NCI-H187 treated with DMSO at 0.1 percent for 48 hours (cell line): ENCODE data around the gene SLC2A6.
"Not testable (repeated sequence)": the region's sequence is repeated elsewhere in the genome, so short reads cannot be mapped to it uniquely, and the experiment has no call there.

ENCODE experiments used
- DNase-seq: peaks from one replicate; lab custom pipeline; 2025; lab: John Stamatoyannopoulos, UW

The SLC2A6 gene

GRCh38 chr9:133461975-133462374, 16.9 kb downstream of the SLC2A6 start:
- DNase-seq: no peak

GRCh38 chr9:133460405-133461175, 18.3 kb downstream of the SLC2A6 start:
- no peak for DNase-seq

- DNase-seq: peak; percentile 43
Measured at GRCh38 chr9:133459476-133460404, 19.2 kb downstream of the SLC2A6 start, which contains the start of gene CACFD1. TSS of gene CACFD1 (plus strand) at chr9:133459978. CDS start at chr9:133460067, 89 bp downstream.

GRCh38 chr9:133458643-133459312, 20.1 kb downstream of the SLC2A6 start:
- DNase-seq: no peak

GRCh38 chr9:133457748-133458147, 21.2 kb downstream of the SLC2A6 start:
- no peak for DNase-seq

- DNase-seq: no peak
Measured at GRCh38 chr9:133457233-133457632, 21.7 kb downstream of the SLC2A6 start.

- no peak for DNase-seq
Measured at GRCh38 chr9:133456409-133456808, 22.5 kb downstream of the SLC2A6 start.

- no peak for DNase-seq
Measured at GRCh38 chr9:133455936-133456335, 23.0 kb downstream of the SLC2A6 start.

GRCh38 chr9:133454943-133455673, 23.8 kb downstream of the SLC2A6 start:
- no peak for DNase-seq

GRCh38 chr9:133454325-133454724, 24.6 kb downstream of the SLC2A6 start:
- DNase-seq: no peak

GRCh38 chr9:133453651-133454050, 25.2 kb downstream of the SLC2A6 start:
- no peak for DNase-seq

- no peak for DNase-seq
Measured at GRCh38 chr9:133452562-133452961, 26.3 kb downstream of the SLC2A6 start.

GRCh38 chr9:133451865-133452264, 27.0 kb downstream of the SLC2A6 start:
- not testable (repeated sequence) for DNase-seq

GRCh38 chr9:133449760-133450159, 29.1 kb downstream of the SLC2A6 start:
- DNase-seq: no peak

- no peak for DNase-seq
Measured at GRCh38 chr9:133448487-133448972, 30.4 kb downstream of the SLC2A6 start.

GRCh38 chr9:133445293-133445969, 33.5 kb downstream of the SLC2A6 start:
- DNase-seq: no peak

- no peak for DNase-seq
Measured at GRCh38 chr9:133443982-133444381, 34.9 kb downstream of the SLC2A6 start.

- no peak for DNase-seq
Measured at GRCh38 chr9:133443248-133443647, 35.7 kb downstream of the SLC2A6 start.

- no peak for DNase-seq
Measured at GRCh38 chr9:133441571-133441970, 37.3 kb downstream of the SLC2A6 start.

GRCh38 chr9:133440874-133441273, 38.0 kb downstream of the SLC2A6 start:
- DNase-seq: no peak

GRCh38 chr9:133439337-133439736, 39.6 kb downstream of the SLC2A6 start:
- no peak for DNase-seq
